ENCODE data around the gene ACOX2.

Gene ACOX2

DNA sequence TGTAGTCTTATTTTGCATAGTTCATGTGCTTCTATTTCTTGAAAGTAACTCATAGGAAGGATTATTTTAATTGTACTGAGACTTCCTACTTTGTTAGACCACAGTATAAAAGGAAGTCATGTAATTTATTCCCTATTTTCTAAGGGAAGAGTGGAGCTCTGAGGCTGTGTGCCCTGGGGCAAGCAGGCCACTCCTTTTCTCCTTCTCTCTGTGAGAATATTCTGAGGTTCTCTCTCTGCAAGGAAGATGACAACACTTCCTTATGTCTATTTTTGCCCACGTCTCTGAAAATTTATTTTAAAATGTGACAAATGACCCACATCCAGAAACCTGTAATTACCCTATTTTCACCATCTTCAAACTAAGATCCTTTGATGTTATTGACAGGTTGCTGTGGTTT, 34.1 kb downstream of the ACOX2 start:
- no peak for DNase-seq

DNA sequence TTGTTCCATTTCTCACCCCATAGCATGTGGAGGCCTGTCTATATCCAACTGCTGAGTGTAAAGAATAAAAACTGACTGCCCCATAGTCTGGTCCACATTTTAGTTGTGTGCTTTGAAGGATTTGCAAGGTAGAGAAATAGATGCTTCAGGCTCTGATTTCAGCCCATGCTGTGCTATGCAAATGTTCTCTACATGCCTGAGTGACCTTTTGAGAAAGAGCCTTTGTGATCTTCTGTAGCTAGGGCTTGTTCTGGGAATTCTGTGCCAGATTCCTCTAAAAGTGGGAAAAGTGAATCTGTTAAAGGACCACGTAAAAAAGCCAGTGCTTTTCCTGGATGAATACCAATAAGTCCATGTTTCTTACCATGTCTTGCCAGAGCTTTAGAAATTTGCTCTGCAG, 39.9 kb downstream of the ACOX2 start:
- no peak for DNase-seq

DNA sequence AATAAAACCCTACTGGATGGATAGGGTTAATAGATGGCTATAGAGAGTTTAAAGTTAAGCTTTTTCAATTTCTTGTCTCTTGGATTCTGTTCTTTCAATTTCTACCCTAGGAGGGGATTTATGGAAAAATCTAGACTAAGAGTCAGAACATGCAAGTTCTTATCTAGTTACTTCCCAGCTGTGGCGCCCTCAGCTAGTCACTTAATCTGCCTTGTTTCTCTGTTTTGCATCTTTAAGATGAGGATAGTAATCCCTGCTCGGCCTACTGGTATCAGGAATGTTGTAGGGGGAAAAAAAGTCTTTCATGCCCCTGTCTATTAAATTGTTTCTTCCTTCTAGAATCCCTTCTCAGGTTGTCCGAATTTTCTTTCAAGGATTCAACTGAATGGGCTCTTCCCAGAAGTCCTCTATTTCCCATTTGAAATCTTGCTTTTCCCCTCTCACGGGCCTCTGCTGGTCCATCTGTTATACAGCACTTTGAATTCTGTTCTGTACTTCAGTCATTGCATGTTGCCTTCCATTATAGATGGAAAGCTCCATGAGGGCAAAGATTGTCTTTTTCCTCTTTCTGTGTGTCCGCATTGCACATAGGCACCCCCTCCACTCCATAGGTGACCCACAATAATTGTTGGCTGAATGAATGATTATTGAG, 40.7 kb downstream of the ACOX2 start:
- no peak for DNase-seq

DNA sequence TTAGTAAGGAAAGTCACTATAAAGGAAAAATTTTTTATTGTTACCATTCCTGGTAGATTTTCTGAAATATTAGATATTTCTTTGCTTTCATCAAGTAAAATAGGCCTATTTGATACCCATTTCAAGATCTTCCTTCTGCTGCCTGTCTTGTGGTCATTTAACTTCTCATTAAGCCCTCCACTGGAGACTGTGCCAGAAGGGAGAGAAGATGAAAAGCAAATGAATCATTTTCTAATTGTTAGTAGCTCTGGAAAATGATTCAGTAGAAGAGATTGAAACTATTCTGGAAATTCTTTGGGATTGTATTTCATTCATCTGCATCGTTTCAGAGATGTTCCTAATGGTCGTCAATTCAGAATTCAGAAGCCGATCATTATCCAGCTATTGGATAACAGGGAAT, 41.9 kb downstream of the ACOX2 start:
- DNase-seq = no peak

DNA sequence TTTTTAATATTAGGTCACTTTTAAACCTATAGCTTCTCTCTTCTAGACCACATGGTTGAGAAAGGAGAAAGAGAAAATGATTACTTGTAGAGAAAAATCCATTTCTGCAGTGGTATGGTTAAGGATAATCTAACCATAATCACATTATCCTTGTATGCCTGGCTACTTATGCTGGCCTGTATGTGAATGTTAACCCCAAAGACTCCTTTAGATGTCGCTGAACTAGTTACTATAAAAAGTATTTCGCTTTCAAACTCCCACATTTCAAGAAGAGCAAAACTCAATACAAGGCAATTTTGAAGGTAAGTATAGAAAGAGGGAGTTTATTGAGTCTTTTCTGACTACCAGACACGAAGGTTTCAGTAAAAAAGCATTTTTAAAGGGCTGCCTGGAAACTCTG, 42.9 kb downstream of the ACOX2 start:
- DNase-seq = no peak

DNA sequence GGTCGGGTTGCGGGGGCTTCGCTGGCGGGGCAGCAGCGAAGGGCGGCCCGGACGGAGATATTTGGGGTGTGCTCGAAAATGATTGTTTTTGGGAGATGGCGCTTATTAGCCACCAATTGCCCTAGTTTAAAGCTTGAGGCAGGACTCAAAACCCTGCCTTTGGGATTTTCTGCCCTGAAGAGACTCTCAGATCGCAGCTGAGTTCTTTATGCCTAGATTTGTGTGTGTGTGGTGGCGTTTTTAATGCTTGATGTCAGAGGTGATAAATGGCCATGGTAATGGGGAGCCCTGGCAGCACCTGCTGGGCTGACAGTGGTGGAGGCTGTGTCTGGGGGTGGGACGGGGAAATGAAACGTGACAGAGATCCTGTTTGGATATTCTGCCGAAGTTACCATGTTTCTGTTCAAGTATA, 44.5 kb downstream of the ACOX2 start:
- DNase-seq = peak; percentile 28

DNA sequence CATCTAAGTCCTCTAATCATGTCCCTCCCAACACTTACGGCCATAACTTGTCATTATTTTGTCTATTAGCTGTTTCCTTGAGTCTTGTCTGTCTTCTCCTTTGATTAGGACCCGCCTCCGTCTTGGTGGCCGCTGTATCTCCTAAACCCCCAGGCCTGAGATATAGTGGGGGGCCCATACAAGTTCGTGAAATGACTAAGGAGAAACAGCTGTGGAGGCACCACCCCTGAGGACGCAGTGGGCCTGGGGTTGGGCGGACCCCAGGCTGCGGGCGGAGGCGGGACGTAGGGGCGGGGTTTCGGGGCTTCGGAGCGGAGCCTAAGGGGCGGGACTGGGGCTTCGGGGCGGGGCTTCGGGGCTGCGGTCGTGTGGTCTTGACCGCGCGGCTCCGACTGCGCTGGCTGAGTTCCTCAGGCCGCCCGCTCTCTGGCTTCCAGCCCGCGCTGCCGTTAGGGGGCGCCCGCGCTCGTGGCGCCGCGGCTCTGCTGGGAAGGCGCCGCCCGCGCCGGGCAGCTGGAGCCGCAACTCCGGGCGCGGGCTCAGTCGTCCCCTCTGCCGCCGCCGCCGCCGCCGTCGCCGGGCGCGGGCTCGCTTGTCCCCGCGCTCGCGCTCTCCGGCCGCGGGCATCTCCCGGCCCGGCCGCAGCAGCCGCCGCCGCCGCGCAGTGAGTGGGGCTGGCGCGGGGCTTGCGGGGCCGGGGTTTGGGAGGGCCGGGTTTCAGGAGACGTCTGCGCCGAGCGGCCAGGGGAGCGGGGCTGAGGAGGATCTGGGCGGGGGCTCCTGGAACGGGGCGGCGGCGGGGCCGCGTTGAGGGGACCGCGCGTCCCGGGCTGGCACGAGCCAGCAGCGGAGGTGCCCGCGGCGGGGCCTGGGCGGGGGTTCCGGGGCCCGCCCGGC, 45.2 kb downstream of the ACOX2 start, which contains the start of gene KCTD6:
Gene KCTD6, plus strand, starts transcription at position 591 of the 897 bp plus-strand sequence. CDS start 6,660 bp downstream, outside the sequence.
- DNase-seq = peak; percentile 89

DNA sequence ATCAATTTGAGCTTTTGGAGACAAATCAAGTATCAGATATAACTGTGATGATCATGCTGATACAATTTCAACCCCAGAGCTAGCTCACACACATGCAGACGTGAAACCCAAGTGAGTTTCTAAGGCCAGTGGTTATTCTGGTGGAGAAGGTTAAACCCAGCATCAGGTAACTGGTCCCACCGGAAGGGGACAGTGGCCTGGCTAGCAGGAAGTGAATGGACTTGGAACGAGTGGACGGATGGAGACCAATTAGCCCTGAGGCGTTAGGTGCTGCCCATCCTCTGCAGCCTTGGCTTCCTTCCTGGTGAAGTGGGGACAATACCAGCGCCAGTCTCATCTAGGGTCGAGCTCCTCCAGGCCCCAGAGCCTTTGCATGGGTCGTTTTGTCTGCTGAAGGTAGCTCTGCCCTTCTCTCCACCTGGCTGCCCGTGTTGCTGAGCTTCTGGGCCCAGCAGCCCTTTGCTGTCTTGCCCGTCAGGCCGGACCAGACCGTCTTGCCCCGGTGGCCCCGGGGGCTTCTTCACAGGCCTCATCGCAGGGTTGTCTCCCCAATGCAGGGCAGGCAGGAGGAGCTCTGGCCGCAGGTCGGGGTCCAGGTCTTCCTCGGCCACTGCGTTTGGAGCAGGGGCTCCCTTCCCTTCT, 46.0 kb downstream of the ACOX2 start:
- no peak for DNase-seq

DNA sequence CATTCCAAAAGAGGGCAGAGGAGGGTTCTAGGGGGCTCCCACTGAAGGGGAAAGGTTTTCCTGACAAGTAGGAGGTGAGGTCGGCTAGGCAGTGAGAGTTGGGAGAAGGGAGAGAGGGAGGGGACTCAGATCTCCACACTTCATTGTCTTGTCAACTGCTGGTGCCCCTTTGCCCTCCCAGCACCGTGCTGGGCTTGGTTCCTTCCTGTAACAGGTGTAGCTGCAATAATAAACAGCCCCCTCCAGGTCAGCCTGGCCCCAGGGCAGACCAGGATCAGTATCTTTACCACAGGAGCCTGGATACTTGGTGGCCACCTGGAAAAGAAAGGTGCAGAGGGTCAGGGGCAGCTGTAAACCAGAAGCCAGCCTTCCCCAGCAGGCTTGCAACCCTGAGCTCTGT, 48.0 kb downstream of the ACOX2 start:
- no peak for DNase-seq

DNA sequence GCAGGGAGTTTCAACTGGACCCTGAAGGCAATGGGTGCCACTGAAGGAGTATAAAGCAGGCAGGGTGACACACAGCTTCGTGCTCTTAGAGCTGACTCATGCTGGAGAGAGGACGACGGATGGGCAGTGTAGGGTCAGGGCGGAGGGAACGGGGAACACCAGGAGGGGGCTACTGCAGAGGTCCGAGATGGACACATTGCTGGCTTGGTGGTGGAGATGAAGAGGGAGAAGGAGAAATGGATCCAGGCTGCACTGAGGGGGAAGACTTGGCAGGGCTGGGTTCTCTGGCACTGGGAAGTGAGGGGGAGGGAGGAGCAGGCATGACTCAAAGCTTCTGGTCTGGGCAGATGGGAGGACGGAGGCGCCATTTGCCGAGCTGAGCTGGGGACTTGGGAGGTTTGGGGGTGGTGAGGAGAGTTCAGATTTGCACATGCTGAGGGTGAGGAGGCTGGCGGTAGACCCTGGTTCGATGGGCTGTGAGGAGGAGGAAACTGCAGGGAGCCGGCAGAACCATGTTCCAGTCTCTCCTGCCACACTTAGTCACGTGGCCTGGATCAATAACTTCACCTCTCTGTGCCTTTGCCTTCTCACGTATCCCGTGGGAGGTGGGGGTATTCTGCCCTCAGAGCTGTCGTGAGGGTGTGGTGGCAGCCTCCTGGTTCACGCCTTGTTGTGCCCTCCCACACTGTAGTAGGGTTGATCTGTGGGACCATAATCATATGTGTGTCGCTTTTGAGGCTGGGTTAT, 49.7 kb downstream of the ACOX2 start:
- DNase-seq = no peak

DNA sequence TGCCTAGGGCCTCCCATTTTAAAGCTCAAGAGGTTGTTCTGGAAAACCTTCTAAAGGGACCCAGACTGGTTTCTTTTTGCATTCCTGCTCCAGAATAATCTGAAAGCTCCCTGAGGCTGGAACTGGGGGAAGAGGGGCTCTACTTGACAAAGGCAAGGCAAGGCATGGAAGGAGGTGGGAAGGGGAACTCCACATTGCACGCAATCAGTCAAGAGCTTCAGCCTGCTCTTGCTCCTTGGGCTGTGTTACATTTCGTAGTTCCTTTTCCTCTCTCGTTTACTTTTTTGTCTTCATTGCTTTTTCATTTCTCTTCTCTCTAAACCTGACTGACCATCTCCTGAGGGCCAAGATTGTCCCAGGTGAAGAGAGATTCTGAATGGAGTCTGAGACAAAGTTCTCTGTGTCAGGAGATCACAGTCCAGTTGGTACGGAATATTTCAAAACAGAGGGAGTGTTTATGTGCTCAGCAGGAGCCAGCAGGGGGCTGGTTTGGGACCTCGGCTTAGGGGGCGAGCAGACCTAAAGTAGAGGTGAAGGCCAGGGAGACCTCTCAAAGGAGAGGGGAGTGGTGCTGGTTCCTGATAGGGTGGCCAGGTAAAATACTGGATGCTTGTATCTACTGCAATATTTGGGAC, 51.1 kb downstream of the ACOX2 start:
- no peak for DNase-seq

DNA sequence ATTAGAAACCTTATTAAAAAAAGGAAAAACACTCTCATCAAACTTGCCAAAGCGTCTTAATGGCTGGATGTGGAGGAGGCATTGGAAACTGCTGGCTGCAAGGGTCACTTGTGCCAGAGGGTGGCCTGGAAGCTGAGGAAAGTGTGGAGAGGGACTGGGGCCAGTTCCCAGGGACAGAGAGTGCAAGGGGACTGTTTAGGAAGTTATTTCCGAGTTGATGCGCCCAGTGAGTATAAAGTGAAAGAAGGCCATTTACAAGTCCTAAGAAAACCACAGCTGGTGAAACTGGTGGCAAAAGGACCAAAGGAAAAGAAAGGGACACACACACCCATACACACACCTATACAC, 52.3 kb downstream of the ACOX2 start:
- DNase-seq = no peak

DNA sequence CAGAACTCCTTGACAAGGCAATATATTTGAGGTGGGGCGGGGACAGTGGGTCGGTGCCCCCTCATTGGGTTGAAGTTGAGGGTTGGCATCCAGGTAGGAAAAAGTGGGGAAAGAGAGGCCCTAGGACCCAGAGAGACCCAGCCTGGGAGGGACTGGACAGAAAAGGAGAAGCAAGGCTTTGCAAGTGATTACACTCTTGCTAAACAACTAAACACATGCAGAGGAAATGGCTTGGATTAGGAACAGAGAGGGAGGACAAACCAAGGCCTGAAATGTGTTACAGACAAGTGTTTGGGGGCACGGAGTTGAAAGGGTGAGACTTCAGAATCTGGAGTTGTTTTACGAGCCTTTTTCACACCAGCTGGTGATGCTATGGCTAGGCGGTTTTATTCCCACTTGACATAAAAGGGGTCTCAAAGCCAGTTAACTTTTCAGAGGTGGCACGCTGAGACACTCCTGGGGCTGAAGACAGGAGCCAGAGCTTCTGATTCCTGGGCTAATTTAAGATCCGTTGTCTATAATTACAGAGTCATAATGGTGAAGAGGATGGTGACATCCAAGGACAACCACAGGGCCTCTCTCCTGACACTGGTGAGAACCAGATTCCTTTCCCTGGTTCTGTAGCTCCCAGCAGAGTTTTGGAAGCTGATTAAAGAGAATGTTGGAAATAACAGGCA, 52.8 kb downstream of the ACOX2 start:
- DNase-seq = no peak

DNA sequence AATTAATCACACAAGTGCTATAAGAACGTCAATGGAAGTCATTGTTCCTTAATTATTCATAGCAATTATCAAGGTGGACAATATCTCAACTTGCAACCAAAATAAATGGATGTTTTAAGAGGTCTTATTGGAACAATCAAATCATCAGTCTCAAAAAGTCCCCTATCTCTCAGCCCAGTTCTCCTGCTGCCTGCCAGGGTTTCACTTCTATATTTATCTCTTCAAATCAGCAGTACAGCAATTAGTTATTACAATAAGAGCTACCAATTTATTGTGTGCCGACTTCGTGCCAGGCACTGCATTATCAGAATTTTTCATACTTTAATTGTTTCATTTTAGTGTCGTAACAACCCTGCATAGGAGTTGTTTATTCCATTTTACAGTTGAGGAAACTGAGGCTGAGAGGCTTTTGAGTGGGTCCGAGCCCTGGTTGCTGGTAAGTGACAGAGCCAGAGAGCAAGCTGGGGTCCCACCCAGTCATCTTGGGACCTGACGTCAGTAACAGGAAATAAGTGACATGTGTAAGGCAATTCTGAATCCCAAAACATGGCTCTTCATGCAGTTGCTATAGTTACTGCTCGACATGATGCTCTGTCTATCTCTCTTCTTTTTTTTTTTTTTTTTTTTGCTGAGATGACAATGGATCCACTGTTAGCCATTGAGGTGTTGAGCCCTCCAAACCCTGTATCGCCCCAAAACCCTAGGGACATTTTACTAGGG, 53.9 kb downstream of the ACOX2 start:
- no peak for DNase-seq

DNA sequence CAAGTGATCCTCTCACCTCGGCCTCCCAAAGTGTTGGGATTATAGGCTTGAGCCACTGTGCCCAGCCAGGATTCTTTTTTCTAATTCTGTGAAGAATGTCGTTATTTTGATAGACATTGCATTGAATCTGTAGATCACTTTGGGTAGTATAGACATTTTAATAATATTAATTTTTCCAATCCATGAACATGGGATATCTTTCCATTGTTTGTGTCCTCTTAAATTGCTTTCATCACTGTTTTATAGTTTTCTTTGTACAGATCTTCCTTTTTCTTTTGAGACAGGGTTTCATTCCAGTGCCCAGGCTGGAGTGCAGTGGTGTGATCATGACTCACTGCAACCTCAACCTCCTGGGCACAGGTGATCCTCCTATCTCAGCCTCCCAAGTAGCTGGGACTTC, 56.7 kb downstream of the ACOX2 start:
- no peak for DNase-seq

DNA sequence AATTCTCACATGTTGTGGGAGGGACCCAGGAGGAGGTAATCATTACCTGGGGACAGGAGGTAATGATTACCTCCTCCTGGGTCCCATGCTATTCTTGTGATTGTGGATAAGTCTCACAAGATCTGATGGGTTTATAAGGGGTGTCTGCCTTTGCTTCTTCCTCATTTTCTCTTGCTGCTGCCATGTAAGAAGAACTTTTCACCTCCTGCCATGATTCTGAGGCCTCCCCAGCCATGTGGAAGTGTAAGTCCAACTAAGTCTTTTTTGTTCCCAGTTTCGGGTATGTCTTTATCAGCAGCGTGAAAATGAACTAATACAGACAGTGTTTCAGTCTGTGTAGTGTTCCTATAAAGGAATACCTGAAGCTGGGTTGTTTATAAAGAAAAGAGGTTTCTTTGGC, 58.2 kb downstream of the ACOX2 start:
- no peak for DNase-seq

DNA sequence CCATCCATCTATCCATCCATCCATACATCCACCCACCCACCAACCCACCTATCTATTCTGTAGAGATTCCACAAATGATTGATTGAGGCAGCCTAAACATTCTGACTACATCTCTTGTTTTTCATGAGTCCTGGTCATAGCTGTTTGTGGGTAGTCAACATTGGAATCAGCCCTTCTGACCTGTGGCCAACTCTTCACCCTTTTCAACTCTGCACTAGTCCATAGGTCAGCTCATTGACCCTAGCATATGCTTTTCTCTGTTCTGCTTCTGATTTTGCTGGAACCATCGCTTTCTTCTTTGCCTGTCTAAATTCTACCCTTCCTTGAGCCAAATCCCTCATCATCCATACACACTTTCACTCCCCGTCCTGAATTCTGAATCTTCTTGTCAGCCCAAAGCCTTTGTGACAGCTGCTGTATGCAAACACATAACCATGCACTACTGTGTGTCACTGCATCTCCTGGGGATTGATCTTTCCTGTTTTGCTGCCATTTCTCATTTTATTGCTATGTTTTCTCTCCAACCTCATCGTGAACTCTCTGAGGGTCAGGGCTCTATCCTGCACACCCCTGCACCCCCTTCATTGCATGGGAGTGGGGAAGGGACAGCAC, 61.9 kb downstream of the ACOX2 start:
- DNase-seq = no peak

DNA sequence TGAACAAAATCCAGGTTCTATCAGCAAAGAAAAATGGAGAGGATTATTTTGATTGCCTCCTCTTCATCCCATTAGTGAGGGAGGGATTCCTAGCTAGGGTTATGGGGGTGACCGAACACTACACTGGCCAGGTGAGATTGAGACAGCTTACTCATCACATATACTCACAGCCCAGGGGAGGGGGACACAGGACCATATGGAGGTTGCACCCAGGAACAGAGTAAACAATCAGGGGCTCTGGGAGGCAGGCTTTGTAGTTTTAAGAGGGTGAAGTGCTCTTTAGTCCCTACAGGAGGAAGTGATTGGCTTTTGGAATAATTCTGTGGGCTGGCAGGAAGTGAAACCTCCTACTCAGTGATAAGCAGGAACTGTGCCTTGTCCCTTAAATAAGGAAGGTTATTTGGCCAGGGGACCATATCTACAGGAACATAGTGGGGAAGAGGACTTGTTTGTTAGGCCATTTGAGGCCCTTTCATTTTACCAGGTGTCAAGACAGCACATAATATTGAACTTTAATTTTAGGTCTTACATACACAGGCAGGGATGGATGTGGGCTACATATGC, 62.6 kb downstream of the ACOX2 start:
- DNase-seq = no peak

DNA sequence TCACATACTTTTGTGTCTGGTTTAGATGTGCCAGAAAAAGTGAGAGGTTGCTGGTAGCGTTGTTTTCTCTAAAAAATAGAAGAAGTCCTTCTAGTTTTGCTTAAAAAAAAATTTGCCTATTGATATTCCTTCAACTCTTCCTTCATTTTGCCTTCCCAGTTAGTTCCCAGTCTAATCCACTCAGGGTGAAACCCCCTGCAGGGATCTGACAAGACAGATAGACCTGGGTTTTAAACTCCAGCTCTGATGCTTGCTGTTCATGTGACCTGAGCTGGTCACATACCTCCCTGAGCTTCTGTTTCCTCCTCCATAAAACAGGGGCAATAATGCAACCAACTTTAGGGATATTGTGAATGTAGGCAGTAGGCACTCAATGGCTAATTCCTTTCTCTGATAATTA, 63.7 kb downstream of the ACOX2 start:
- no peak for DNase-seq

DNA sequence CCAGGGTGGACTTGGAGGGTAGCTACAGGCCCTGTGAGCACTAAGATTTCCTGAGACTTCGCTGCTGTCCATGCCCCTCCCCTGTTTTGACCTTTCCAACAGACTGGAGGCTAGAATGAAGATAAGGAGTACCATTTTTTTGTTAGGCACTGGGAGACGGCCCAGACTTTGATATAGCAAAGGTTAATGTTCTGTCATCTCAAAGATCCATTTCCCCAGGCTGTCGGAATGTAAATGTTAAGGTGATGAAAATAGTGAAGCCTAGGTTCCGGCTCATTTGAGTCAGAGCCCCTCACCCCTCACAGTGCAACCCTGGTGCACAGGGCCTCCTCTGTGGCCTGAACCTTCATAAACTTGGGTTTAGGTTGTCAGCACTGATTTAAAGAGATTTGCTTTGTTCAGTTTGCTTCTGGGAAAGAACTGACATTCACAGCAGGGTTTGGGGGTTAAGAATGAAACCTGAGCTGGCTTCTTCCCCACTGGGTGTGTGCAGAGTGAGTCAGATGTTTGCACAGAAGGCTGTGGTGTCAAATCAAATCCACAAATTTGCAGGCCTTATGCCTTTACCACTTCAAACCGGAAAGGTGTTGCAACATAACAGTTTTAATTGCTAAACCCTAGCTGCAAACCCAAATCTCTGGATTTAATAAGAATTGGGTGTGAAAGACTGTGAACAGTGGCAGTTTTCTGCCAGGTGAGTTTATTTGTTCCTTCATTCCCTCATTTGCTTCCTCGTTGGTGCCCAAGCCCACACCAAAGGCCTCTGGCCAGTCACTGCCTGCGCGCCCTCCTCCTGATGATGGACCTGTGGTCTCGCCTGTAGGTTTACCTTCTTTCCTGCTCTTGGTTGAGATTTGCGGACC, 65.7 kb downstream of the ACOX2 start:
- peak; percentile 52 for DNase-seq

Measured in activated naive CD4-positive, alpha-beta T cell treated with Interleukin-2 at 50 U/mL for 16 hours (primary cell).